ENCODE data around the gene NT5C.

DNA sequence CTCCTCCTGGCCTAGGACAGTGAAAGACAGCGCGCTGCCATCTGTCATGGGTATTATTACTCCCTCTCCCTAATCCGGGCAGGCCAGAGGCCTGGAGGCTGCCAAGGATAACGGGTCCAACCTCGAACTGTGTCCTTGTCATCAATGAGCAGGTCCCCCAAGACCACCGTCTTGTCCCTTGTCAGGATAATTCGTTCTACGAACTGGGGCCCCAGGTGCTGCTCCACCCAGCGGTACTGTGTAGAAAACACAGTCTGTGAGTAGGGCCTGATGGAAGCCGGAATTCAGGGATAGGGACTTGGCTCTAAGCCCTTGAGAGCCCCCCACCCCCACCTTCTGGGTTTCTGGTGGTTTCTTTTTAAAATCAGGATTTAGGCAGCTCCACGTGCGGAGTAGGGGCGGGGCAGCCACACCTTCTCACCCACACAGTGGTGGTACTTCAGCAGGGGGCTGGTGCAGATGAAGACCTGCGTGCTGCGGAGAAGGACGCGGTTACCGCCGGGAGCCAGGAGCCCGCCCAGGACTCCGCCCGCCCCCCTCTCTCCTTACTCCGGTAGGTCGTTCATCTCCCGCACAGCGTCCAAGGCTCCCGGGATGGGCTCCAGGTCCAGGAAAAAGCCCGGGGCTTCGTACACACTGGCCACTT, 787 bp downstream of the NT5C start:
- TF ChIP-seq GATA3 (IDR thresholded peaks at IDR 0.05; ENCODE audit: low read depth, low read length) (no peak), GATA2 (IDR thresholded peaks at IDR 0.05; ENCODE audit: low read depth, low read length) (no peak)

All from SH-SY5Y (cell line).